ENCODE measurements around the gene CFAP74. TPM values are rescaled to one million over a fixed set of nuclear protein-coding genes. Genes with fewer than 3 reads are reported as not detected.

Gene CFAP74
- total RNA-seq, 1 donor from 2014 or later, result 0.35 TPM

DNA sequence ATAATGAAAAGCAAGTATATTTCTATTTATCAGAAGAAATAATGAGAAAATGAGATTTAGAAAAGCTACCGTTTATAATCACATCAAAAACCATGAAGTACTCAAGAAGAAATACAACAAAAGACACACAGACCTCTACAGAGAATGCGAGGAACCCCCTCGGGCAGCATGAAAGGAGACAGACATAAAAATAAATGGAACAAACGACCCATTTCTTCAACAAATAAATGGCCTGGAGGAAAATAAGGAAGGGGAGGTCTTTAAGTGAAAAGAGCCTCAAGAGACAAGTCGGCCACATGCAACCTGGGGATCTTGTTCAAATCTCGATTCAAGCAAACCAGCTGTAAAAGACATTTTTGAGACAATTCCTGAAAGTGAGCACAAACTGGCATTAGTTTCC, 6.0 kb downstream of the CFAP74 start:
- Histone ChIP-seq H3K36me3 (no peaks in the 10 kb centered on the region), H3K4me3 (no peak overlapping the region), H3K9me3 (no peaks in the 10 kb centered on the region), H3K4me1 (no peaks in the 10 kb centered on the region), H3K27ac (no peak overlapping the region), H3K27me3 (peaks cover 8% of the 10 kb centered on the region)
- TF ChIP-seq, protein P1, sequence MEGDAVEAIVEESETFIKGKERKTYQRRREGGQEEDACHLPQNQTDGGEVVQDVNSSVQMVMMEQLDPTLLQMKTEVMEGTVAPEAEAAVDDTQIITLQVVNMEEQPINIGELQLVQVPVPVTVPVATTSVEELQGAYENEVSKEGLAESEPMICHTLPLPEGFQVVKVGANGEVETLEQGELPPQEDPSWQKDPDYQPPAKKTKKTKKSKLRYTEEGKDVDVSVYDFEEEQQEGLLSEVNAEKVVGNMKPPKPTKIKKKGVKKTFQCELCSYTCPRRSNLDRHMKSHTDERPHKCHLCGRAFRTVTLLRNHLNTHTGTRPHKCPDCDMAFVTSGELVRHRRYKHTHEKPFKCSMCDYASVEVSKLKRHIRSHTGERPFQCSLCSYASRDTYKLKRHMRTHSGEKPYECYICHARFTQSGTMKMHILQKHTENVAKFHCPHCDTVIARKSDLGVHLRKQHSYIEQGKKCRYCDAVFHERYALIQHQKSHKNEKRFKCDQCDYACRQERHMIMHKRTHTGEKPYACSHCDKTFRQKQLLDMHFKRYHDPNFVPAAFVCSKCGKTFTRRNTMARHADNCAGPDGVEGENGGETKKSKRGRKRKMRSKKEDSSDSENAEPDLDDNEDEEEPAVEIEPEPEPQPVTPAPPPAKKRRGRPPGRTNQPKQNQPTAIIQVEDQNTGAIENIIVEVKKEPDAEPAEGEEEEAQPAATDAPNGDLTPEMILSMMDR (IDR thresholded peaks at IDR 0.05), result no peak
- intact Hi-C loops (cut with DNase I), result no loop called here
- ATAC-seq (no peak), DNase-seq (no peak)

DNA sequence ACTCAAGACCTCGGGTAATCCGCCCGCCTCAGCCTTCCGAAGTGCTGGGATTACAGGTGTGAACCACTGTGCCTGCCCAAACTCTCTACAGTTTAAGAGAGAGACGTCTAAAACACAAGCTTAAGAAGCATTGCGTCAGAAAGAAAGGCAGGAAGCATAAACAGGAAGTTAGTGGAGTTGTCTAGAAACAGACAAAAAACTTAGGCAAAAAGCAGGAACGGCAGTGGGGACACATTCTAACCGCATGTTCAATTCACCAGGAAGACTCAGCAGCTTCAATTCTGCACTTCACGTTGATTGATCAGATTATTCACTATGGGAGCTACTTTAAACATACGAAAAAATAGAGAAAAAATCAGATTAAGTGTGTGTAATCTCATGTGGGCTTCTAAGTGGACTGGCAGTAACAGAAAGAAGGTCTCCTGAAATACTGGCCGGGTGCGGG, 7.4 kb downstream of the CFAP74 start:
- H3K27ac ChIP-seq, result peak overlapping the region; percentile 60
- H3K27me3 ChIP-seq, result no peaks in the 10 kb centered on the region
- intact Hi-C loops (cut with DNase I), result no loop called here
- ATAC-seq (peak; percentile 76), DNase-seq (no peak)
- H3K36me3 ChIP-seq, result no peaks in the 10 kb centered on the region
- TF ChIP-seq, protein P1 (IDR thresholded peaks at IDR 0.05), result no peak
- H3K9me3 ChIP-seq, result no peaks in the 10 kb centered on the region
- H3K4me3 ChIP-seq, result no peak overlapping the region
- no peaks in the 10 kb centered on the region for H3K4me1 ChIP-seq

DNA sequence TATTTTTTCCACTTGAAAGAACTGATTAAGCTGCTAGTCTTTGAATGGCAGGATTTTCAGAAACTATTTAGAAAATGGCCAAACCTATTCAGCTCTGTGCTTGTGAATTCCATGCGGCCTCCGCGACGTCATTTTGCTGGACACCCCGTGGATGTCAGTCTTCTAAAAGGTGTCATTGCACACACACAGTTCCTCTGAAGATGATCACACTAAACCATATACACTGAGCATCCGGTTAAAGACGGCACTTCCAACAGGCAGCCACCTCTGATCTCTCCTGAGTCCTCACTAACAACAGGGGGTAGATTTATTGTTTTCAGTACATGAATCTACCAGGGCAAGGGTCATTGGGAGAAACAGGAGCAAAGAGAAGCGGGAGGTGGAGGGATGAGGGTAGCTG, 9.1 kb downstream of the CFAP74 start:
- intact Hi-C loops (cut with DNase I), result no loop called here
- DNase-seq, result no peak
- H3K36me3 ChIP-seq, result no peaks in the 10 kb centered on the region
- no peak overlapping the region for H3K27ac ChIP-seq
- TF ChIP-seq, protein P1 (IDR thresholded peaks at IDR 0.05), result no peak
- no peaks in the 10 kb centered on the region for H3K9me3 ChIP-seq
- no peak overlapping the region for H3K4me3 ChIP-seq
- no peaks in the 10 kb centered on the region for H3K4me1 ChIP-seq
- no peaks in the 10 kb centered on the region for H3K27me3 ChIP-seq
- no peak for ATAC-seq

DNA sequence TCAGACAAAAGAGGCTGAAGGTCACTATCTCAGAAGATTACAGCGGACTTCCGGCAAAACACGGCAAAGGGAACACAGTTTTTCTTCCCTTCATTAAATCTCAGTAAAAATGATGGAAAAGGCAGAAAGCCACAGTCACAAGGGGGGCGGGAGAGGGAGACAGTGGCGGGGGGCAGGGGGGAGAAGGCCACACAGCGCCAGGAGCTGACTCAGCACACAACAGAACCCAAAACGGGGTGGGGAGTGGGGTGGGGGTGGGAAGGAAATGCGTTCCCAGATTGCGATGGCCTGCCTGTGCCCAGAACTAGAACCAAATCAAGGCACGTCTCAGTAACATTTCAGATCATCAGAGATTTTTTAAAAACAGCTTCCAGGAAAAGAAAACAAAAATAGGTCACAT, 13.4 kb downstream of the CFAP74 start:
- H3K27ac ChIP-seq, result peak overlapping the region; percentile 68
- DNase-seq, result no peak
- H3K36me3 ChIP-seq, result no peaks in the 10 kb centered on the region
- ATAC-seq, result peak; percentile 51
- H3K4me1 ChIP-seq, result no peaks in the 10 kb centered on the region
- TF ChIP-seq, protein P1 (IDR thresholded peaks at IDR 0.05), result no peak
- intact Hi-C loops (cut with DNase I), result no loop called here
- no peak overlapping the region for H3K4me3 ChIP-seq
- H3K27me3 ChIP-seq, result no peaks in the 10 kb centered on the region
- H3K9me3 ChIP-seq, result no peaks in the 10 kb centered on the region

DNA sequence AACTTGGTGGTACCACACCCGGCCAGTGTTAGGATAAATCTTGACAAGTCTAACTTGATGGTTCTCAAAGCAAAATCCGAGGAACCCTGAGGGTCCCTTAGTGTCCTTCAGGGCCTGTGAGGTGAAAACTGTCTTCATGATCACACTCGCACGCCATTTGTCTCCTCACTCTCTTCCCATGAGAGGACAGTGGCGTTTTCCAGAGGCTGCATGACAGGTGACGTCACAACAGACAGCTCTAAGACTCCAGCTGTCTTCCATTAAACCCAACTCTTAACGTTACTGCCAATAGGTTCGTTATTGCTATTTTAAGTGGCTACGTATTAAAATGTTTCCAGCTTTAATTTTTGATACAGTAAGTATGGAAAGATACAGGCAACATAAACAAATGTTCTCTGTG, 13.8 kb downstream of the CFAP74 start:
- Histone ChIP-seq H3K36me3 (no peaks in the 10 kb centered on the region), H3K9me3 (no peaks in the 10 kb centered on the region), H3K4me3 (no peak overlapping the region), H3K27ac (peak overlapping the region; percentile 68), H3K27me3 (no peaks in the 10 kb centered on the region), H3K4me1 (no peaks in the 10 kb centered on the region)
- DNase-seq (no peak), ATAC-seq (no peak)
- intact Hi-C loops (cut with DNase I), result no loop called here
- TF ChIP-seq, protein P1 (IDR thresholded peaks at IDR 0.05), result no peak

DNA sequence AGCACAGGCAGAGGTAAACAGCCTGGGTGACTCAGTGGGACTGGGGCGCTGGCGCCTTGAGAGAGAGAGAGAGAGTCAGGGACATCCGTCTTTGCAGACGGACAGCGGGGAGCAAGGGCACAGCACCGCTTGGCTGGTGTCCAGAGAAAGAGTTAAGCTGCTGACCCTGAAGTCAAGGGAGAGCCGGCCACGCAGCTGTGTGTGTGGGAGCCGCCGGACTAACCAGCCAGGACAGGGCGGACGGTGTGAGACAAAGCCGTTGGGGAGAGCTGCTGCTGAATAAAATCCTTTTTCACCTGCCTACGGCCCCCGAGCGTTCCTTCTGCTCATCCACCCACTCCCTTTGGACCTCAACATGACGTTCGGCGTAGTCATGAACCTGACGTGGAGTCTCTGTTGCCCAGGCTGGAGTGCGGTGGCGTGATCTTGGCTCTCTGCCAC, 14.5 kb downstream of the CFAP74 start:
- DNase-seq (no peak), ATAC-seq (peak; percentile 34)
- no peaks in the 10 kb centered on the region for H3K27me3 ChIP-seq
- TF ChIP-seq, protein P1 (IDR thresholded peaks at IDR 0.05), result no peak
- H3K4me1 ChIP-seq, result no peaks in the 10 kb centered on the region
- H3K36me3 ChIP-seq, result no peaks in the 10 kb centered on the region
- H3K4me3 ChIP-seq, result no peak overlapping the region
- intact Hi-C loops (cut with DNase I), result no loop called here
- peak overlapping the region; percentile 68 for H3K27ac ChIP-seq
- H3K9me3 ChIP-seq, result no peaks in the 10 kb centered on the region
